Naive thymus-derived CD4-positive, alpha-beta T cell (primary cell): Measurements from ENCODE around the gene ATP6V1D. TPM values are rescaled to one million over a fixed set of nuclear protein-coding genes. Genes with fewer than 3 reads are reported as not detected.

Experiments used
- ATAC-seq: fragments of 150-1000 bp; cut with Tn5 transposase; 2 replicates; pipeline ENCODE4 v1.10.0; 2021; ENCODE audit warnings: mild to moderate bottlenecking, moderate library complexity
- CTCF ChIA-PET: fragments of 350-600 bp; sonication (Branson Sonifier 250); formaldehyde crosslinking; loops from one replicate; lab custom pipeline; 2021; ENCODE audit warnings: antibody characterized with exemption; lab: Charles Lee
- POLR2A ChIA-PET: fragments of 350-600 bp; sonication (Branson Sonifier 250); formaldehyde crosslinking; loops from one replicate; lab custom pipeline; 2021; ENCODE audit warnings: antibody characterized with exemption, inconsistent platforms; lab: Charles Lee
- DNase-seq, 9 donors: peaks; one replicate each; pipeline versions ENCODE4 v3.0.0 to v3.0.0-alpha.2; 2020 to 2022; ENCODE audit warnings: mixed read lengths in 1 of 9
- H3K27ac ChIP-seq: one replicate; pipeline ENCODE4 v1.7.0; 2013; ENCODE audit warnings: mild to moderate bottlenecking, low read depth, low read length, moderate library complexity
- H3K27me3 ChIP-seq, 2 donors: one replicate each; pipeline ENCODE4 v1.7.0; 2013; ENCODE audit warnings: low read length in 2 of 2, mild to moderate bottlenecking in 2 of 2, moderate library complexity in 2 of 2; ENCODE audit not compliant: control insufficient read depth in 2 of 2, insufficient read depth in 2 of 2
- H3K36me3 ChIP-seq, 3 experiments: 1 replicate in 2 of 3; 2 replicates in 1 of 3; pipeline ENCODE4 v1.7.0; 2013; ENCODE audit warnings: low read length in 3 of 3, mild to moderate bottlenecking in 3 of 3, moderate library complexity in 1 of 3; ENCODE audit not compliant: insufficient read depth in 3 of 3, control insufficient read depth in 2 of 3
- H3K4me1 ChIP-seq, 2 donors: one replicate each; pipeline ENCODE4 v1.7.0; 2013; ENCODE audit warnings: low read length in 2 of 2, mild to moderate bottlenecking in 2 of 2, moderate library complexity in 1 of 2; ENCODE audit not compliant: control insufficient read depth in 2 of 2, insufficient read depth in 2 of 2
- H3K4me3 ChIP-seq: 2 replicates; pipeline ENCODE4 v1.7.0; 2013; ENCODE audit warnings: mild to moderate bottlenecking, low read length
- H3K9me3 ChIP-seq, 3 experiments: 1 replicate in 2 of 3; 2 replicates in 1 of 3; pipeline ENCODE4 v1.7.0; 2013; ENCODE audit warnings: low read length in 3 of 3; ENCODE audit not compliant: control insufficient read depth in 2 of 3
- H3K27ac Mint-ChIP-seq, 9 donors: one replicate each; pipeline ENCODE4 v1.8.0; 2020 to 2022; ENCODE audit warnings: mixed read lengths in 9 of 9, mild to moderate bottlenecking in 8 of 9, moderate library complexity in 5 of 9, inconsistent platforms in 2 of 9
- H3K27me3 Mint-ChIP-seq, 5 donors: one replicate each; pipeline ENCODE4 v1.8.0; 2021 to 2022; ENCODE audit warnings: mixed read lengths in 5 of 5, mild to moderate bottlenecking in 1 of 5
- H3K36me3 Mint-ChIP-seq, 5 donors: one replicate each; pipeline ENCODE4 v1.8.0; 2020 to 2022; ENCODE audit warnings: mixed read lengths in 5 of 5, mild to moderate bottlenecking in 3 of 5, inconsistent platforms in 1 of 5
- H3K4me1 Mint-ChIP-seq, 7 donors: one replicate each; pipeline ENCODE4 v1.8.0; 2020 to 2022; ENCODE audit warnings: mixed read lengths in 7 of 7, mild to moderate bottlenecking in 3 of 7, inconsistent platforms in 1 of 7
- H3K4me3 Mint-ChIP-seq, 10 donors: one replicate each; pipeline ENCODE4 v1.8.0; 2020 to 2022; ENCODE audit warnings: mild to moderate bottlenecking in 10 of 10, mixed read lengths in 10 of 10, moderate library complexity in 6 of 10, inconsistent platforms in 2 of 10
- H3K9me3 Mint-ChIP-seq, 11 donors: one replicate each; pipeline ENCODE4 v1.8.0; 2020 to 2022; ENCODE audit warnings: mixed read lengths in 11 of 11, mild to moderate bottlenecking in 4 of 11, inconsistent platforms in 1 of 11, moderate library complexity in 1 of 11
- intact Hi-C, 2 donors: fragments of 100-400 bp; cut with micrococcal nuclease; formaldehyde crosslinking; loops; one replicate each; pipeline ENCODE4 v1.15.1; 2023
- polyA plus RNA-seq, 2 donors: library from polyadenylated mRNA; unstranded; fragments of 300-500 nt; fragmentation: Illumina TruSeq; gene quantifications; one replicate each; pipeline ENCODE4 v1.2.3, GENCODE V29; 2021
- total RNA-seq, 6 experiments: library from RNA in 5 of 6; stranded (reverse) in 5 of 6; gene quantifications; 1 replicate in 5 of 6; 2 replicates in 1 of 6; pipeline ENCODE4 v1.2.3 and lab custom pipeline; 2021 to 2026

Gene ATP6V1D
- total and polyA plus RNA-seq, 7 experiments from 2014 or later: 28.5 to 45.6 (median 38.3) TPM

DNA sequence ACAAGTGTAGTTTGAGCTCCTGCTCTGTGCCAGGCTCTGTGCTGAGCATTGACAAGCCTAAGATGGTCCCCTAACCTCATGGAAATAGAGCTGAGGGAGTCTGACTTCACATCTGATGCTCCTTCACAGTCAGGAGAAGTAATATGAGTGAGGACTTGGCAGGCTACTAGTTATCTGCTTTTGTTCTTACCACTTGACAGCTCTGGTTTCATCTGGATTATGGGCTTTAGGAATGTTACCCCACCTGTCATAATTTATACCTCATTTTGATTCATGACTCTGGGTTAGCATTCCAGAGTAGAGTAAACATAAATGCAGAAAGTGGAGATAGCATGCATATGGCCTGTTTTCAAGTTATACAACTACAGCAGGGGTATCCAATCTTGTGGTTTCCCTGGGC is 40.5 kb downstream of the ATP6V1D start:
- Mint-ChIP-seq H3K4me1 (no peaks in the 10 kb centered on the region), H3K9me3 (no peaks in the 10 kb centered on the region), H3K4me3 (no peak overlapping the region), H3K27me3 (no peaks in the 10 kb centered on the region), H3K27ac (peak overlapping the region in 1 of 9 donors; percentile 43), H3K36me3 (peaks cover 0 to 14% (median 6%) of the 10 kb centered on the region in 5 donors)
- POLR2A ChIA-PET: interaction anchor here (0.6 to 0.7 kb wide), 2 partner anchors 34 to 78 kb away, joined by 3 read pairs; no protein-coding TSS in a partner anchor
- intact Hi-C loops: no loop called here
- Histone ChIP-seq H3K27me3 (no peaks in the 10 kb centered on the region), H3K4me3 (no peak overlapping the region), H3K9me3 (no peaks in the 10 kb centered on the region), H3K27ac (no peak overlapping the region), H3K4me1 (no peaks in the 10 kb centered on the region), H3K36me3 (peaks cover 0 to 31% (median 0%) of the 10 kb centered on the region in 3 experiments)
- no peak for ATAC-seq
- CTCF ChIA-PET: interaction anchor here (0.6 kb wide), 1 partner anchor 301 kb away, joined by 3 read pairs; no protein-coding TSS in a partner anchor
- no peak for DNase-seq

DNA sequence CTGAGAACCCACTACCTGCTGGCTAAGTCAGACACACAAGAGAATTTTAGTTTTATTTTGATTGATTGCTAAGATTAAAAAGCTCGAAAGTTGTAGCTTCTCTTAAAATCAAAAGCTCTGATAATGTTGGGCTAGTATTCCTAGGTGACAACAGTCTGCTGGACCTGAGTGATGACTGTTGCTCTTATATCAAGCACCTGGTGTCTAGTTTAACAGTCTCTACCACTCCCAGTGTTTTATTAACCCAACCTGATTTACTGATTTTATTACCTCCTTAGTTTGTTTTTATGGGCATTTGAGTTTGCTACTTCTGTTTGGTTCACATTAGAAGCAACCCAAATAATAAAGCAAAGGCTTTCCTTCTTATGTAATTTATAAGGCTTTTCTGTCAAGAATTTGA is 41.8 kb downstream of the ATP6V1D start:
- Histone ChIP-seq H3K4me1 (no peaks in the 10 kb centered on the region), H3K36me3 (peaks cover 0 to 31% (median 0%) of the 10 kb centered on the region in 3 experiments), H3K9me3 (no peaks in the 10 kb centered on the region), H3K27ac (no peak overlapping the region), H3K4me3 (no peak overlapping the region), H3K27me3 (no peaks in the 10 kb centered on the region)
- CTCF ChIA-PET: no interaction called here
- Mint-ChIP-seq H3K27ac (no peak overlapping the region), H3K4me1 (no peaks in the 10 kb centered on the region), H3K27me3 (no peaks in the 10 kb centered on the region), H3K36me3 (peaks cover 0 to 19% (median 5%) of the 10 kb centered on the region in 5 donors), H3K9me3 (no peaks in the 10 kb centered on the region), H3K4me3 (no peak overlapping the region)
- intact Hi-C loops: no loop called here
- POLR2A ChIA-PET: interaction anchor here (0.6 kb wide), 1 partner anchor 24 kb away, joined by 3 read pairs; no protein-coding TSS in a partner anchor
- ATAC-seq (no peak), DNase-seq (no peak)

- no peaks in the 10 kb centered on the region for H3K9me3 Mint-ChIP-seq
- ATAC-seq (no peak), DNase-seq (no peak)
- peaks cover 0 to 19% (median 5%) of the 10 kb centered on the region in 5 donors for H3K36me3 Mint-ChIP-seq
- ChIA-PET POLR2A (no interaction called here), CTCF (no interaction called here)
- Histone ChIP-seq H3K27me3 (no peaks in the 10 kb centered on the region), H3K9me3 (no peaks in the 10 kb centered on the region), H3K27ac (no peak overlapping the region), H3K36me3 (peaks cover 0 to 28% (median 0%) of the 10 kb centered on the region in 3 experiments), H3K4me1 (no peaks in the 10 kb centered on the region), H3K4me3 (no peak overlapping the region)
- H3K27ac Mint-ChIP-seq: no peak overlapping the region
- H3K27me3 Mint-ChIP-seq: no peaks in the 10 kb centered on the region
- intact Hi-C loops: no loop called here
- no peaks in the 10 kb centered on the region for H3K4me1 Mint-ChIP-seq
- no peak overlapping the region for H3K4me3 Mint-ChIP-seq
Measured at GRCh38 chr14:67313153-67313552, 46.5 kb downstream of the ATP6V1D start.

GRCh38 chr14:67311868-67312267 is 47.7 kb downstream of the ATP6V1D start:
- Histone ChIP-seq H3K9me3 (no peaks in the 10 kb centered on the region), H3K36me3 (peaks cover 0 to 20% (median 0%) of the 10 kb centered on the region in 3 experiments), H3K4me3 (no peak overlapping the region), H3K27ac (no peak overlapping the region), H3K4me1 (no peaks in the 10 kb centered on the region), H3K27me3 (no peaks in the 10 kb centered on the region)
- Mint-ChIP-seq H3K4me1 (no peaks in the 10 kb centered on the region), H3K9me3 (no peaks in the 10 kb centered on the region), H3K27me3 (no peaks in the 10 kb centered on the region), H3K27ac (no peak overlapping the region), H3K4me3 (no peak overlapping the region), H3K36me3 (peaks cover 0 to 24% (median 8%) of the 10 kb centered on the region in 5 donors)
- CTCF ChIA-PET: no interaction called here
- POLR2A ChIA-PET: no interaction called here
- intact Hi-C loops: no loop called here
- DNase-seq (no peak), ATAC-seq (no peak)

Other genes starting within 250 kb of the ATP6V1D start
- gene GARIN2, start 170.4 kb downstream of the ATP6V1D start, total RNA-seq: not detected
- not detected for gene GARIN2, start 170.4 kb downstream of the ATP6V1D start, polyA plus RNA-seq
- 10 to 100 TPM in 4 of 5 experiments, 1 to 10 TPM in 1; 5.9 to 23.6 (median 12.4) TPM for gene PALS1, start 118.4 kb downstream of the ATP6V1D start, total RNA-seq
- gene PALS1, start 118.4 kb downstream of the ATP6V1D start, polyA plus RNA-seq: 1 to 10 TPM; 2.0 to 2.7 TPM
- gene EIF2S1, start 524 bp upstream of the ATP6V1D start, total RNA-seq: 100 to 1,000 TPM in 1 of 5 experiments, 10 to 100 TPM in 4; 41.4 to 115 (median 49.4) TPM
- gene EIF2S1, start 524 bp upstream of the ATP6V1D start, polyA plus RNA-seq: 100 to 1,000 TPM in 1 of 2 donors, 10 to 100 TPM in 1; 65.1 to 112 TPM
- 1 to 10 TPM in 3 of 5 experiments, under 1 TPM in 2; 0.36 to 2.8 (median 1.5) TPM for gene PLEK2, start 52.4 kb upstream of the ATP6V1D start, total RNA-seq
- 1 to 10 TPM; 4.1 to 5.4 TPM for gene PLEK2, start 52.4 kb upstream of the ATP6V1D start, polyA plus RNA-seq
- 10 to 100 TPM; 19.1 to 32.2 (median 30.6) TPM for gene TMEM229B, start 128.9 kb upstream of the ATP6V1D start, total RNA-seq
- gene TMEM229B, start 128.9 kb upstream of the ATP6V1D start, polyA plus RNA-seq: 10 to 100 TPM; 25.5 to 30.9 TPM
- gene PLEKHH1, start 173.5 kb upstream of the ATP6V1D start, total RNA-seq: 1 to 10 TPM in 1 of 5 experiments, under 1 TPM in 4; 0.22 to 1.4 (median 0.32) TPM
- gene PLEKHH1, start 173.5 kb upstream of the ATP6V1D start, polyA plus RNA-seq: not detected
- 10 to 100 TPM; 14.3 to 42.1 (median 34.5) TPM for gene PIGH, start 240.5 kb upstream of the ATP6V1D start, total RNA-seq
- gene PIGH, start 240.5 kb upstream of the ATP6V1D start, polyA plus RNA-seq: 10 to 100 TPM; 31.2 to 31.7 TPM